GM21528 (cell line): ENCODE data around the gene SSH3.
A peak's percentile ranks its signal among the peaks of the same experiment; 100 is the strongest.

Source experiments
- ATAC-seq: cut with Tn5 transposase; IDR thresholded peaks from one replicate; pipeline ENCODE4 v1.9.1; 2021; ENCODE audit warnings: mild to moderate bottlenecking, moderate library complexity; ENCODE audit not compliant: unreplicated experiment, low FRiP score

Gene SSH3

GRCh38 chr11:67267188-67268080 is 35.9 kb upstream of the SSH3 start:
- no peak for ATAC-seq

GRCh38 chr11:67268081-67268961 is 35.0 kb upstream of the SSH3 start:
- no peak for ATAC-seq

- no peak for ATAC-seq
These were observed 34.4 kb upstream of the SSH3 start for GRCh38 chr11:67268962-67269268.

- no peak for ATAC-seq
These were observed 33.7 kb upstream of the SSH3 start for GRCh38 chr11:67269401-67270255.

GRCh38 chr11:67270256-67271204 is 32.8 kb upstream of the SSH3 start:
- no peak for ATAC-seq

GRCh38 chr11:67271205-67271540 is 32.2 kb upstream of the SSH3 start:
- ATAC-seq: no peak

- ATAC-seq: no peak
These were observed 31.6 kb upstream of the SSH3 start for GRCh38 chr11:67271541-67272284.

GRCh38 chr11:67272327-67273259 is 30.7 kb upstream of the SSH3 start:
- ATAC-seq: no peak

- no peak for ATAC-seq
These were observed 29.9 kb upstream of the SSH3 start for GRCh38 chr11:67273260-67273990.

GRCh38 chr11:67274768-67275605 is 28.3 kb upstream of the SSH3 start:
- no peak for ATAC-seq

- no peak for ATAC-seq
These were observed 27.5 kb upstream of the SSH3 start for GRCh38 chr11:67275606-67276409.

GRCh38 chr11:67276781-67277230 is 26.5 kb upstream of the SSH3 start:
- ATAC-seq: no peak

GRCh38 chr11:67277231-67277961 is 25.9 kb upstream of the SSH3 start:
- peak; percentile 67 for ATAC-seq

- ATAC-seq: no peak
These were observed 25.0 kb upstream of the SSH3 start for GRCh38 chr11:67278135-67278938.
